ENCODE data around the gene MATN1.

MATN1 gene

GRCh38 chr1:30744060-30744756 lies 20.8 kb upstream of the MATN1 start:
- DNase-seq, result peak; percentile 48

DNA sequence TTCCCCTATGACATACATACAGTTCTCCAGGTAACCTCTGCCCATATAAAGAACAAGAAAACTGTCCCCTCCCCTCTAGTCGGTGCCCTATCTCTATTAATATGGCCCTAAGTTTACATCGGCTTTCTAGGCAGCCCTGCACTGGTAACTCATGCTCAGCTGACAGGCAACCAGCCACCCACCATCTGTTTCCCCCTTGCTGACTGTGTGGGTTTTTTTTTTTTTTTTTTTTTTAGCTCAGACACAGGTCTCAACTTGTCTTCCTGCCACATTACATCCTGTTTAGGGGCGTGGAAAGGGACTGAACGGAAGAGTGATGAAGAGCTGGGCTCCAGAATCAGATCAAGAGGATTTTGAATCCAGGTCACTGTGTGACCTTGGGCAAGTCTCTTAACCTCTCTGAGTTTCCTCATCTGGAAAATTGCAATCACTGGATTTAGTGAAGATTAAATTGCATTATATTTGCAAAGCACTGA lies 20.2 kb upstream of the MATN1 start:
- DNase-seq, result peak; percentile 97

DNA sequence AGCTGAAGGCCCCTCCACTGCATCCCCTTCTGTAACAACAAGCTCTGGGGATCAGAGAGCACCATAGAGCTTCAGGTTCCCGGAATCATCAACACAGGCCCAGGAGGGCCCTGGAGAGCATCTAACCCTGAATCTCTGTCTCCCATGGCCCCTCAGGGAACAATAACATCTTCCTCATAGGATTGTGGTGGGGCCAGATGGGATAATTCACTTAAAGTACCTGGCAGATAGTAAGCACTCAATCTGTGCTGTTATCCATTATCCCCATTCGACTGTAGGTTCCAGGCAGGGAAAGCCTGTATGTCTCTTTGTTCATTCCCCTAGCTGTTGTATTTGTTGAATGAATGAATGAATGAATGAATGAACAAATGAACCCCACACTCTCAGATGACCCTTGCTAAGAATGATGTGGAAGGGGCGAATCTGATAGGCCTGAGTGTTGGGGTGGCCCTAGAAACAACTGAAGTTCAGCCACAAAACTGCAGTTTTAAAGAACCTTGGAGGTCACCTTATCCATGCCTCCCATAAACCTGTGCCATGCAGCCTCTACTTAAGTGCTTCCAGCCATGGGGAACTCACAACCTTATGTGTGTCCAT lies 19.7 kb upstream of the MATN1 start:
- peak; percentile 64 for DNase-seq

GRCh38 chr1:30742300-30742962 lies 19.0 kb upstream of the MATN1 start:
- peak; percentile 37 for DNase-seq

DNA sequence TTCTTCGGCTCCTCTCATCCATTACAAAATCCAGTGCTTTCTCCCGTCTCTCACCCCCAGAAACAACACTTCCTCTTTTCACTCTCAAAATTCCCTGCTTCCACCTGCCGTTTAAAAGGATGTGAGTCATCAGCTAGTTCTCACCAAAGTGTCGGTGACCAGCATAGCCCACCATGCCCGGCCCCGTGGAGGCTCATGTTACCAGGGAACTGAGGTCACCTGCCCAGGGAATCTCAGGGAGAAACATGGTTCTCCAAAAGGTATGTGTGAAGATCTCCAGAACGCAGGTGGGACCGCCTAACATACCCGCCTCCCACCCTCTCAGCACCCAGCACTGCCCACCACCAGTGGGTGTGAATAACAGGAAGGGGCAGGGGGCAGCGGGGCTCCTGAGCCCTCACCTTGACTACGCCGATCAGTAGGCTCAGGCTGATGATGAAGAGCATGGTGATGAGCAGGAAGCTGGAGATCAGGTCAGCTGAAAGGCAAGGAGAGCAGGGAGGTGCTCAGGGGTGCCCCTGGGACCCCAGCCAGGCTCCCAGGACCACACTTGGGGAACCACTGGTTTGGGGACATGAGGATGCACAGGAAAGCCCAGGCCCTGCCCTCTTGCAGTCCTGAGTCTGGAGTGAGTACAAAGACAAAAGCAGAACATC lies 18.0 kb upstream of the MATN1 start:
- DNase-seq, result no peak

- no peak for DNase-seq
These were observed 17.2 kb upstream of the MATN1 start for GRCh38 chr1:30740251-30741238.

GRCh38 chr1:30739601-30740000 lies 16.2 kb upstream of the MATN1 start:
- DNase-seq, result no peak

- no peak for DNase-seq
These were observed 15.6 kb upstream of the MATN1 start for GRCh38 chr1:30738715-30739559.

- no peak for DNase-seq
These were observed 14.8 kb upstream of the MATN1 start for GRCh38 chr1:30738040-30738714.

GRCh38 chr1:30737357-30738039 lies 14.1 kb upstream of the MATN1 start:
- no peak for DNase-seq

GRCh38 chr1:30735668-30736498 lies 12.5 kb upstream of the MATN1 start:
- no peak for DNase-seq

GRCh38 chr1:30735124-30735523 lies 11.7 kb upstream of the MATN1 start:
- peak; percentile 48 for DNase-seq

GRCh38 chr1:30734580-30734979 lies 11.2 kb upstream of the MATN1 start:
- DNase-seq, result no peak

GRCh38 chr1:30734106-30734505 lies 10.7 kb upstream of the MATN1 start:
- no peak for DNase-seq

DNA sequence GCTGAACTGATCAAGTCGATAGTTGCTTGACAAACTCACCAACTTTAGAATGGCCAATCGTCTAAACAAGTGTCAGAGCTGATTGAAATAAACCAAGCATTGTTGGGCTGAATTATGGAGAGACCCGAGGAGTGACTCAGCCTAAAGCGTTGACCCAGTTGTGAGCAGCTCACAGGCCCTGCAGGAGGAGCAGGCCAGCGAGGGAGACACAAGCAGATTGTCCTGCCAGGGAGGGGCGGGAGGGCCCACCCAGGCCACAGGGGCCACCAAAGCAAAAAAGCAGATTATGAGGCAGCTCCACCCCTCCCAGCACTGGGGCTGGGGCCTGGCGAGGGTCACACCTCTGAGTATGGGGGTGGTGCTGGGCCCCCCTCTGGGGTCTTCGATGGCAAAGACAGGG lies 10.1 kb upstream of the MATN1 start:
- no peak for DNase-seq

GRCh38 chr1:30732277-30732996 lies 9.1 kb upstream of the MATN1 start:
- no peak for DNase-seq

GRCh38 chr1:30731806-30732276 lies 8.5 kb upstream of the MATN1 start:
- no peak for DNase-seq

- DNase-seq, result no peak
These were observed 7.9 kb upstream of the MATN1 start for GRCh38 chr1:30731109-30731805.

Data from NCI-H2171 treated with DMSO at 0.1 percent for 48 hours (cell line).